ENCODE data around the gene EPB41L1.

- no peak for TF ChIP-seq TCF7L2 (IDR thresholded peaks at IDR 0.05; ENCODE audit: borderline replicate concordance, extremely low read depth, insufficient read depth, insufficient read length)
- TF ChIP-seq CTCF (IDR thresholded peaks at IDR 0.05 in 2 of 3, conservative IDR thresholded peaks at IDR 0.05 in 1 of 3; ENCODE audit: borderline replicate concordance in 1 of 3, insufficient read depth in 1 of 3, low read depth in 2 of 3, low read length in 2 of 3) = no peak
- TF ChIP-seq POLR2A (IDR thresholded peaks at IDR 0.05; ENCODE audit: borderline replicate concordance, extremely low read depth, insufficient read depth, insufficient read length) = no peak
- no peak for TF ChIP-seq ATF3 (IDR thresholded peaks at IDR 0.05)
- no peak for TF ChIP-seq YY1 (IDR thresholded peaks at IDR 0.05; ENCODE audit: extremely low read depth, insufficient replicate concordance, low read depth, low read length)
- no peak for TF ChIP-seq RAD21 (IDR thresholded peaks at IDR 0.05; ENCODE audit: low read depth)
- TF ChIP-seq ZNF274 (IDR thresholded peaks at IDR 0.05; ENCODE audit: low read depth, low read length) = no peak
- TF ChIP-seq EZH2 (IDR thresholded peaks at IDR 0.05) = no peak
These were observed 41.5 kb upstream of the EPB41L1 start for GRCh38 chr20:36113036-36113435.
